HUES48 (cell line): ENCODE data around the gene TSEN54.

Experiments used
- H3K27ac ChIP-seq: one replicate; pipeline ENCODE4 v1.7.0; 2013; ENCODE audit warnings: low read depth, low read length, inconsistent platforms
- H3K27me3 ChIP-seq: 2 replicates; pipeline ENCODE4 v1.6.1; 2013; ENCODE audit warnings: mild to moderate bottlenecking, low read length; ENCODE audit not compliant: control insufficient read depth, insufficient read depth
- H3K36me3 ChIP-seq: 2 replicates; pipeline ENCODE4 v1.6.1; 2013; ENCODE audit warnings: low read length; ENCODE audit not compliant: control insufficient read depth, insufficient read depth
- H3K4me1 ChIP-seq: 2 replicates; pipeline ENCODE4 v1.6.1; 2013; ENCODE audit warnings: mild to moderate bottlenecking, low read length; ENCODE audit not compliant: control insufficient read depth, insufficient read depth
- H3K4me3 ChIP-seq: 2 replicates; pipeline ENCODE4 v1.5.1; 2013; ENCODE audit warnings: mild to moderate bottlenecking, low read depth, low read length
- H3K9ac ChIP-seq: 2 replicates; pipeline ENCODE4 v1.6.1; 2013; ENCODE audit warnings: mild to moderate bottlenecking, low read depth, low read length, moderate library complexity
- H3K9me3 ChIP-seq: 2 replicates; pipeline ENCODE4 v1.6.1; 2013; ENCODE audit warnings: low read length; ENCODE audit not compliant: control insufficient read depth, insufficient read depth

The TSEN54 gene

GRCh38 chr17:75521951-75522727 is 5.8 kb downstream of the TSEN54 start:
- peaks cover 48% of the 10 kb centered on the region for H3K36me3 ChIP-seq
- H3K27me3 ChIP-seq = peaks cover 4% of the 10 kb centered on the region; the same call in 1 of the 2 replicates
- H3K9ac ChIP-seq = no peak overlapping the region
- H3K9me3 ChIP-seq = no peaks in the 10 kb centered on the region
- no peak overlapping the region for H3K4me3 ChIP-seq
- no peak overlapping the region for H3K27ac ChIP-seq
- peaks cover 3% of the 10 kb centered on the region; the same call in 1 of the 2 replicates for H3K4me1 ChIP-seq

- Histone ChIP-seq H3K4me3 (no peak overlapping the region), H3K27me3 (peaks cover 4% of the 10 kb centered on the region; the same call in 1 of the 2 replicates), H3K9me3 (no peaks in the 10 kb centered on the region), H3K4me1 (no peaks in the 10 kb centered on the region; the same call in 1 of the 2 replicates), H3K36me3 (peaks cover 45% of the 10 kb centered on the region), H3K9ac (no peak overlapping the region), H3K27ac (no peak overlapping the region)
These were observed 7.3 kb downstream of the TSEN54 start for GRCh38 chr17:75523647-75524046.

GRCh38 chr17:75524269-75524969 is 8.1 kb downstream of the TSEN54 start:
- H3K9me3 ChIP-seq = no peaks in the 10 kb centered on the region
- peak overlapping the region; percentile 86 for H3K4me3 ChIP-seq
- no peaks in the 10 kb centered on the region; the same call in 1 of the 2 replicates for H3K4me1 ChIP-seq
- peak overlapping the region; percentile 81; the same call in 1 of the 2 replicates for H3K9ac ChIP-seq
- H3K36me3 ChIP-seq = peaks cover 37% of the 10 kb centered on the region
- peaks cover 4% of the 10 kb centered on the region; the same call in 1 of the 2 replicates for H3K27me3 ChIP-seq
- H3K27ac ChIP-seq = peak overlapping the region; percentile 87

- no peaks in the 10 kb centered on the region; the same call in 1 of the 2 replicates for H3K4me1 ChIP-seq
- H3K9me3 ChIP-seq = no peaks in the 10 kb centered on the region
- H3K9ac ChIP-seq = peak within 1 kb of the TSS; percentile 81
- peaks cover 31% of the 10 kb centered on the region for H3K36me3 ChIP-seq
- peaks cover 4% of the 10 kb centered on the region; the same call in 1 of the 2 replicates for H3K27me3 ChIP-seq
- peak within 1 kb of the TSS; percentile 86 for H3K4me3 ChIP-seq
- H3K27ac ChIP-seq = peak within 1 kb of the TSS; percentile 87
These were observed 8.9 kb downstream of the TSEN54 start, which contains the start of gene LLGL2 for GRCh38 chr17:75524970-75525805. Gene LLGL2, plus strand, starts transcription at chr17:75525697. Its CDS starts 17,730 bp downstream, at chr17:75543427.

- H3K4me3 ChIP-seq = peak overlapping the region; percentile 86
- peak overlapping the region; percentile 16; the same call in 1 of the 2 replicates for H3K9ac ChIP-seq
These were observed 9.7 kb downstream of the TSEN54 start for GRCh38 chr17:75525806-75526554.

GRCh38 chr17:75526555-75527270 is 10.4 kb downstream of the TSEN54 start:
- Histone ChIP-seq H3K4me1 (peaks cover 4% of the 10 kb centered on the region; the same call in 1 of the 2 replicates), H3K27ac (no peak overlapping the region), H3K4me3 (peak overlapping the region; percentile 86), H3K9me3 (no peaks in the 10 kb centered on the region), H3K36me3 (peaks cover 22% of the 10 kb centered on the region), H3K9ac (peak overlapping the region; percentile 16; the same call in 1 of the 2 replicates), H3K27me3 (peaks cover 4% of the 10 kb centered on the region; the same call in 1 of the 2 replicates)

More at GRCh38 chr17:75525806-75526554, 9.7 kb downstream of the TSEN54 start:
- H3K36me3 ChIP-seq = peaks cover 29% of the 10 kb centered on the region
- peaks cover 4% of the 10 kb centered on the region; the same call in 1 of the 2 replicates for H3K27me3 ChIP-seq
- H3K27ac ChIP-seq = peak overlapping the region; percentile 55
- H3K4me1 ChIP-seq = peaks cover 4% of the 10 kb centered on the region; the same call in 1 of the 2 replicates
- no peaks in the 10 kb centered on the region for H3K9me3 ChIP-seq

GRCh38 chr17:75530837-75531720 is 14.8 kb downstream of the TSEN54 start:
- Histone ChIP-seq H3K9me3 (no peaks in the 10 kb centered on the region), H3K27me3 (peaks cover 4% of the 10 kb centered on the region; the same call in 1 of the 2 replicates), H3K9ac (no peak overlapping the region), H3K4me3 (no peak overlapping the region), H3K36me3 (peaks cover 8% of the 10 kb centered on the region), H3K27ac (no peak overlapping the region), H3K4me1 (0 out of 2 replicates have a peak, but pooled peaks cover 4% of the 10 kb centered on the region)

- H3K4me3 ChIP-seq = no peak overlapping the region
- no peaks in the 10 kb centered on the region for H3K9me3 ChIP-seq
- peaks cover 8% of the 10 kb centered on the region for H3K36me3 ChIP-seq
- H3K9ac ChIP-seq = no peak overlapping the region
- H3K4me1 ChIP-seq = 0 out of 2 replicates have a peak, but pooled peaks cover 4% of the 10 kb centered on the region
- no peaks in the 10 kb centered on the region for H3K27me3 ChIP-seq
- H3K27ac ChIP-seq = no peak overlapping the region
These were observed 15.4 kb downstream of the TSEN54 start for GRCh38 chr17:75531721-75532072.

GRCh38 chr17:75535119-75535537 is 18.8 kb downstream of the TSEN54 start:
- Histone ChIP-seq H3K4me1 (0 out of 2 replicates have a peak, but pooled peaks cover 4% of the 10 kb centered on the region), H3K36me3 (peaks cover 8% of the 10 kb centered on the region), H3K9ac (no peak overlapping the region), H3K4me3 (no peak overlapping the region), H3K9me3 (no peaks in the 10 kb centered on the region), H3K27ac (no peak overlapping the region), H3K27me3 (no peaks in the 10 kb centered on the region)
